ENCODE results near the gene OTUD7B.
"Not testable (repeated sequence)": the region's sequence is repeated elsewhere in the genome, so short reads cannot be mapped to it uniquely, and the experiment has no call there.

OTUD7B gene

GRCh38 chr1:149945206-149945605 lies 65.3 kb downstream of the OTUD7B start:
- DNase-seq (ENCODE audit: low spot score), result no peak

- no peak for DNase-seq (ENCODE audit: low spot score)
Observed at GRCh38 chr1:149942885-149943284, 67.6 kb downstream of the OTUD7B start.

- DNase-seq (ENCODE audit: low spot score), result no peak
Observed at GRCh38 chr1:149942207-149942606, 68.3 kb downstream of the OTUD7B start.

GRCh38 chr1:149940427-149940826 lies 70.1 kb downstream of the OTUD7B start:
- no peak for DNase-seq (ENCODE audit: low spot score)

- not testable (repeated sequence) for DNase-seq (ENCODE audit: low spot score)
Observed at GRCh38 chr1:149938668-149939003, 71.9 kb downstream of the OTUD7B start.

- no peak for DNase-seq (ENCODE audit: low spot score)
Observed at GRCh38 chr1:149937759-149938158, 72.8 kb downstream of the OTUD7B start.

GRCh38 chr1:149936992-149937705 lies 73.4 kb downstream of the OTUD7B start:
- peak; percentile 84 for DNase-seq (ENCODE audit: low spot score)

GRCh38 chr1:149936170-149936991 lies 74.1 kb downstream of the OTUD7B start, which contains the start of gene MTMR11:
MTMR11 (minus strand) TSS chr1:149936879; CDS start chr1:149936647, 232 bp downstream.
- no peak for DNase-seq (ENCODE audit: low spot score)

GRCh38 chr1:149934356-149934755 lies 76.2 kb downstream of the OTUD7B start:
- no peak for DNase-seq (ENCODE audit: low spot score)

- DNase-seq (ENCODE audit: low spot score), result no peak
Observed at GRCh38 chr1:149933208-149933607, 77.3 kb downstream of the OTUD7B start.

GRCh38 chr1:149932474-149932873 lies 78.1 kb downstream of the OTUD7B start:
- no peak for DNase-seq (ENCODE audit: low spot score)

- no peak for DNase-seq (ENCODE audit: low spot score)
Observed at GRCh38 chr1:149931212-149931790, 79.2 kb downstream of the OTUD7B start.

- DNase-seq (ENCODE audit: low spot score), result no peak
Observed at GRCh38 chr1:149929856-149930255, 80.7 kb downstream of the OTUD7B start.

GRCh38 chr1:149928401-149928724 lies 82.2 kb downstream of the OTUD7B start:
- DNase-seq (ENCODE audit: low spot score), result no peak

- DNase-seq (ENCODE audit: low spot score), result peak; percentile 94
Observed at GRCh38 chr1:149927563-149928400, 82.7 kb downstream of the OTUD7B start, which contains the start of gene SF3B4. SF3B4 (minus strand) TSS chr1:149927803; CDS start chr1:149927759, 44 bp downstream.

- DNase-seq (ENCODE audit: low spot score), result no peak
Observed at GRCh38 chr1:149927056-149927562, 83.4 kb downstream of the OTUD7B start.

GRCh38 chr1:149926296-149926695 lies 84.2 kb downstream of the OTUD7B start:
- no peak for DNase-seq (ENCODE audit: low spot score)

- no peak for DNase-seq (ENCODE audit: low spot score)
Observed at GRCh38 chr1:149925751-149926150, 84.8 kb downstream of the OTUD7B start.

- DNase-seq (ENCODE audit: low spot score), result no peak
Observed at GRCh38 chr1:149925345-149925744, 85.2 kb downstream of the OTUD7B start.

- no peak for DNase-seq (ENCODE audit: low spot score)
Observed at GRCh38 chr1:149923626-149924025, 86.9 kb downstream of the OTUD7B start.

- peak; percentile 18 for DNase-seq (ENCODE audit: low spot score)
Observed at GRCh38 chr1:149917571-149918144, 92.9 kb downstream of the OTUD7B start, which contains the start of gene SV2A. SV2A (minus strand) TSS chr1:149917844; CDS start chr1:149913840, 4,004 bp downstream.

All from SW480 (cell line).